NCI-H2171 (cell line): ENCODE results near the gene ADAMTS18.
"Not testable (repeated sequence)": the region's sequence is repeated elsewhere in the genome, so short reads cannot be mapped to it uniquely, and the experiment has no call there.

Source experiments
- DNase-seq: peaks from one replicate; lab custom pipeline; 2025; lab: John Stamatoyannopoulos, UW

The ADAMTS18 gene

DNA sequence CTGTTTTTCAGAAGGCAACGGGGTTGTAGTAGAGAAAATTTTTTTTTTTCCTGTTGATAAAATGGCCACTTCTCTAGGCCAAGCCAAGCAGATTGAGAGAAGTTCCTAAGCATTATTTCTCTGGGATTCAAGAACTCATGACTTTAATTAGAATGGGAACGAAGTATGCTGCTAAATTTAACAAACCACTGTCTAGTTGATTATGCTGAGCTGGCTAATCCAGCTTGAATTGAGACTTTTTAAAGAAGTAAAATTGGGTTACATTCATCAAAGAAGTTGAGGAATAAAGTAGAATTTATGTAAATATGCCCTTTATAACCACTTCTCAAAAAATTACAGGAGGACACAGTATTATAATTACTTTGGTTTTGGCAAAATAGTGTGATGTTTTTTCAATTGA, 152.5 kb downstream of the ADAMTS18 start:
- DNase-seq: no peak

DNA sequence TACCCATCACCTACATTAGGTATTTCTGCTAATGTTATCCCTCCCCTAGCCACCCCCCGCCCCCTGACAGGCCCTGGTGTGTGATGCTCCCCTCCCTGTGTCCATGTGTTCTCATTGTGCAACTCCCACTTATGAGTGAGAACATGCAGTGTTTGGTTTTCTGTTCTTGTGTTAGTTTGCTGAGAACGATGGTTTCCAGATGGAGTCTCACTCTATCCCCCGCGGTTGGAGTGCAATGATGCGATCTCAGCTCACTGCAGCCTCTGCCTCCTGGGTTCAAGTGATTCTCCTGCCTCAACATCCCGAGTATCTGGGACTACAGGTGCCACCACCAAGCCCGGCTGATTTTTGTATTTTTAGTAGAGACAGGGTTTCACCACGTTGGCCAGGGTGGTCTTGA, 155.5 kb downstream of the ADAMTS18 start:
- DNase-seq: not testable (repeated sequence)

DNA sequence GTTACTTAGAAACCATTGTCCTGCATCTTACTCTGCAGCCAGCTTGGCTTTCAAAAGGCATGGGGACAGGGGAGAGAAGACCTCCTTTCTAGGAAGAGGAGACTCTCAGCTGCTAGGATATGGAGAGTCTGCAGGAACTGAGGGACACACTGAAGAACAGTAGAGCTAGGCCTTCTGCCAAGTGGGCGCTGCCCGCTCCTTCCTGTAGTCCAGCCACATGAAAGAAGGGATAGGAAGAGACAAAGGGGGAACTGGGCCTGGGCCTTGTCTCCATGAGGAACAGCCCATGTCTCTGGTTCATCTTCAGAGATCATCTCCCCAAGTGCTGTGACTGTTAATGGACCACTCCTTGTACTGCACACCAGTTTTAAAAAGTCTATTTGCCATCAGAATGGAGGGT, 157.3 kb downstream of the ADAMTS18 start:
- no peak for DNase-seq

DNA sequence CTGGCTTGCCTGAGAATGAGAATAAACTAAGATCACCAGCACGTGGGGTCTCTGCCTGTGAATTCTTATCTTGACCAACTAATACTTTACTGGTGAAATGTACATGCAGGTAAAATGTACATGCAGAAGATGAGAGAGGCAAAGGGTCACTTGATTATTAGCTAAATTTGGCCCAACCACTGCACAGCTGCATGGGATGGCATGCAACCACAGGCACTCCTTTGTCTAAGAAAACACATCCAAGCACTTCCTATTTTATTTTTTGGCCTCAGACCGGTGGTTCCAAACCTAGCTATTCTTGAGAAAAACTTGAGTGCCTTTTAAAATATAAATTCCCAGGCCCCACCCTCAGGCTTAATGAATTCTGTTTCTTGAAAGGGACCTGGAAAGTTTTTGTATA, 157.7 kb downstream of the ADAMTS18 start:
- DNase-seq: no peak

DNA sequence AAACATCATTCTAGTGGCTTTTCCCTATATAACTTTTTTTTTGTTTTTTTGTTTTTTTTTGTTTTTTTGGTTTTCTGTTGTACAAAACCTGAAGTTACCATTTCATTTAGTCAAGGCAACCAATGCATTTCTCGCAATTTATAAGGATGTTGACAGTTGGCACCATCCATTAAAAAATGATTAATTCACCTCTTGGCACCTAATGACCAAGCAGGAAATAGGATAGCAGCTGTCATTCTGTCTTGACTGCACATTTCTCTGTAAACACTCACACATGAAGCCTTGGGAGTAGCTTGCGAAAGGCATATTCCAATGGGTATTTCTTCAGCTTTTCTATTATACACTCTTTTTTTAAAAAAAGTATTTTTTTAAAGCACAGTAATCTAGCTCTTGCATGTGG, 158.2 kb downstream of the ADAMTS18 start:
- peak; percentile 37 for DNase-seq

DNA sequence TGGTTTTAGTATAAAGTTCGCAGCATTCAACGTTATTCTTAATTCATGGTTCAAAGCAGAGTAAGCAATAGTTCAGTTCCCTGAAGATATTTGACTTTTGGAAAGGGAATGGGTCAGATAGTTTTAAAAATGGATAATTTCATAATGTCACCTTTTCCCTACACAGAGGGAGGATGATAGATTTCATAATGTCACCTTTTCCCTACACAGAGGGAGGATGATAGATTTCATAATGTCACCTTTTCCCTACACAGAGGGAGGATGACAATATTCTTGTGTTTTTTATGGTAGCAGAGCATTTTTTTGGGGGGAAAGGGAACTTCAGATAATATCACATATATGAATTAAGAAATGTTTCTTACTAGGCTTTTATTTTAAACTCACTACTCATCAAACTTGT, 159.5 kb downstream of the ADAMTS18 start:
- not testable (repeated sequence) for DNase-seq

DNA sequence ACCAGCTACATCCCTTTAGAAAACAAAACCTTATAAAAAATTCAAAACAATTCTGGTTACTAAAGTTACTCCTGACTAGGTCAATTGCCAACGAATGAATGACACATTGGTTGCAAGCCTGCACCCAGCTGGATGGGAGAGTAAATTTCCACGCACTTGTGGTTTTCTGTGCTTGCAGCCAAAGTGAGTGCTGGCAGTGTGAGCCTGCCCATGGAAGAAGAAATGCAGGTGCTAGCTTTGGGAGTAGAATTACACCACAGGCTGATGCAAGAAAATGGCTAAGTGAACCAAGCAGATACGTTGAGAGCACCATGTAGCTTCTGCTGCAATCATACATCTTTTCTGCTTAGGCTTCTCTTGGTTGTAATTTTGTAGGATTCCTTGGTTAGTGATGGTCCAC, 161.0 kb downstream of the ADAMTS18 start:
- no peak for DNase-seq

DNA sequence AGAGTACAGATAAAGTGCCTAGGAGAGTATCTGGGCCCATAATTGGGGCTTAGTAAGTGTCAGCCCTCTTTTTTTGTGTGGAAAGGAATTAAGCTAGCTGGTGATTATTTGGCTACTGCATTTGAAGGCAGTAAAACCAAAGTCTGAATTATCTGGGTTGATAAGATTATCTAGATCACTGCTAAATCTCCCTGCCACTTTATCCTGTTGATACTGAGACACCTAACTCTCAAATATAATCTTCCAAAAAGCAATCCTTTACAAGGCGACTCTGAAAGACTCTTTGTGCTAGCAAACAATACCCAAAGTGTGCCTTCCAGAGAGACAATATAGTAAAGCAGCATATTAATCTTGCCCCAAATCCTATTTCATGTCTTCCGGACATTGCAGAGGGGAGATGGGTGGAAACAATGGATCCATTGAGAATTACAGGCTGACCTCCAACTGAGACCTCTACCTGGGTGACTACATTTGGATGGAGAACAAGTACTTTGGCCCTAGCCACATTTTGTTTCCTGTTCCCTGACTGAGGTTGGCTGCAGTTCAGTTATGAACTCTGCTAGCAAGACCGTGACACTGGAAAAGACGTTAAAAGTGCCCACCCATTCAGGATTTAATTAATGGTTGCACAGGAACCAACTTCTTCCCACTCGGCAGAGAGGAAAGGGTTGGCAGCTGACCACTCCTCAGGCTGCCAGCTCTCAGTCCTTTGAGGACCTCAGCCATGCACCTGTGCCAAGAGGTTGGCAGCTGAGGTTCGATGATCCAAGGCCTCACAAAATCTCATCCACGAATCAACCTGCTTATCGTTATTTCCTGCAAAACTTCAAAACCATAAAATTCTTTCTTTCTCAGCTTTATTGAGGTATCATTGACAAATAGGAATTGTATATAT, 163.1 kb downstream of the ADAMTS18 start:
- DNase-seq: no peak

DNA sequence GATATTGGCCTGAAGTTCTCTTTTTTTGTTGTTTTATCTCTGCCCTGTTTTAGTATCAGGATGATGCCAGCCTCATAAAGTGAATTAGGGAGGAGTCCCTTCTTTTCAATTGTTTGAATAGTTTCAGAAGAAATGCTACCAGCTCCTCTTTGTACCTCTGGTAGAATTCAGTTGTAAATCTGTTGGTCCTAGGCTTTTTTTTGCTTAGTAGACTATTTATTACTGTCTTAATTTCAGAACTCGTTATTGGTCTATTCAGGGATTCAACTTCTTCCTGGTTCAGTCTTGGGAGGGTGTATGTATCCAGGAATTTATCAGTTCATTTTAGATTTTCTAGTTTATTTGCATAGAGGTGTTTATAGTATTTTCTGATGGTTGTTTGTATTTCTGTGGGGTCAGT, 168.6 kb downstream of the ADAMTS18 start:
- not testable (repeated sequence) for DNase-seq

DNA sequence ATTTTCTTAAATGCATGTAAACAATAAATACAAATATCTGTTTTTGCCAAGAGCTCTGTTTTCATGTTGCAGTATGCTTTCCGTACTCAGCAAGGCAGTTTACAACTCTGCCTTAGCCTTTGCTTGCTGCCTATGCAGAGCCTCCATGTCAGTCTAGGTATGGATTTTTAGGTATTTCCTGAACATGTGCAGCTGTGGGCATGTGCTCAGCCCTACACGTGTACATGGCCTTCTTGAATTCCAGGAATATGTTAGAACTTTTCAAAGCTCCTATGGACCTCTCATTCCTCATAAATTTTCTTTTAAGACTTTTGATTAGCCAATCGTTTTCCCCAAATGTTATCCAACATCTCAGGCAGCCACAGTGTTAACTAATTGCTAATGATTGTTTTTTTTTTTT, 171.9 kb downstream of the ADAMTS18 start:
- no peak for DNase-seq

DNA sequence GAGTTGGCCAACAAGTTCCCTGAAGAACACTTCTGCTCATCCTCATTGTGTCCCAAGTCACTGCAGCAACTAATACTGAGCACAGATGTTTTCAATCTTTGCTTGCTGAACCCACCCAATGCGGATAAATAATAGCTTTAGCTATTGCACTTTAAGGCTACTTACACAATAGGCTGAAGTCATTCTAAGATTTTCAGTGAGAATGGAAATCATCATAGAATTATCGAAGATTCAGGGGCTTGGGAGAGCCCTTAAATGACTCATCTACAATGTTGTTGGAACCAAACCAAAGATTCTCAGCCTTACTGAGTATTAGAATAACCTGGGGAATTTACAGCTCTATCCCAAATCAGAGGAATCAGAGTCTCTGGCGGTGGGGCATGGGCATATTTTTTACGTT, 184.4 kb downstream of the ADAMTS18 start:
- no peak for DNase-seq

DNA sequence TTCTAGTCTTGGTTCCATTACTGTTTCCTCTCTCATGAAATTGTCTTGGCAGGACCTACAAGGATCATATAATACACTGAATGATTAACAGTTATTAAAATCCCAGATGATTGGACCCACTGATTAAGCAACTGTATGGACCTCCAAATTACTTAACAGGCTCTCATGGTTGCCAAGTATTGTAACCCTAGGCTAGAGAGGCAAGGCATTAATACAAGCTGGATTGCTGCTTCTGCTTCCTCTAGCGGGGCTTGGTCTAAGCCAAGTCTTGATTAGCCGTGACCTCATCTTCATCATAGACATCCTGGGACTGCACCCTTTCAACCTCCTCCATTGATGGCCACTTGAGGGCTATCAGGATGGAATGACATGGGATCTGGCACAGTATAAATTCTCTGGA, 188.7 kb downstream of the ADAMTS18 start:
- no peak for DNase-seq

DNA sequence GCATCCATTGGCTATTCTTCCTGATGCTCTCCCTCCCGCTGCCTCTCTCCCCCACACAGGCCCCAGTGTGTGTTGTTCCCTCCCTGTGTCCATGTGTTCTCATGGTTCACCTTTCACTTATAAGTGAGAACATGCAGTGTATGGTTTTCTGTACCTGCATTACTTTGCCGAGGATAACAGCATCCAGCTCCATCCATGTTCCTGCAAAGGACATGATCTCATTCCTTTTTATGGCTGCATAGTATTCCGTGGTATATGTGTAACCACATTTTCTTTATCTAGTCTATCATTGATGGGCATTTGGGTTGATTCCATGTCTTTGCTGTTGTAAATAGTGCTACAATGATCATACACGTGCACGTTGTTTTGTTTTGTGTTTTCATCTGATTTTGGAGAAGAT, 192.4 kb downstream of the ADAMTS18 start:
- not testable (repeated sequence) for DNase-seq

DNA sequence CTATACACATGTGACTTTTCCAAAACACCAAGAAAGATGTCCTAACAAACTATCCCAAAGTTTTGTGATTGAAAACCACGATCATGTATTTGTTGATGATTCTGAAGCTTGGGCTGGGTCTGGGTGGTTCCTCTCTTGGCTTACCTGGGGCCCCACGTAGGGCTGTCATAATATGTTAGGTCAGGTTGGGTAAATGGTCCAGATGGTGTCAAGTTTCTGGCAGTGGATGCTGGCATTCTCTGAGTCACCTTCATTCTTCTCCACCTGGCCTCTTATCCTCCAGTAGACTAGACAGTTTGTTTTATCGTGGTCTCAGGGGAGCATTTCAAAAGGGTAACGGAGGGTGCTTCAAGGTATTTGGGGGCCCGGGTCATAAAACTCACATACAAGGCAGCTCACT, 196.2 kb downstream of the ADAMTS18 start:
- no peak for DNase-seq

DNA sequence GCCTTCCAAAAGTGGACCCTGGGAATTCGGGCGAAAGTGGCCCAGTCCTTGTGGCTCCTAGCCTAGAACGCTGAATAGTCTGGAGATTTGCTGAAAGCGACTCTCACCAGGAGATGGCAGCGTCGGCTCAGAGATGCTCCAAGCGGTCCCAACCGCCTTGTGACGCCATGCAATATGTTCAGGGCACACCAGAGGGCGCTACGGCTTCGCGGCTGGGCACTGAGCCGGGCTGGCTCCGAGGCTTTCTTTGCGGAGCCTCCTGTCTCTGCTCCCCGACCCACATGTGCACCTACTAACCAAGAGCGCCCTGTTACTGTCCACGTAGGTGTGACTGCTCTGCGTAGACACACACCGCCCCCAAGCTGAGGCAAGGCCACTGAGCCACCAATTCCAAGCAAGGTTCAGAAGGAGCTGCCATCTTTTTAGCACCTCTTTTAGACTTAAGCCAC, 198.7 kb downstream of the ADAMTS18 start:
- peak; percentile 84 for DNase-seq

DNA sequence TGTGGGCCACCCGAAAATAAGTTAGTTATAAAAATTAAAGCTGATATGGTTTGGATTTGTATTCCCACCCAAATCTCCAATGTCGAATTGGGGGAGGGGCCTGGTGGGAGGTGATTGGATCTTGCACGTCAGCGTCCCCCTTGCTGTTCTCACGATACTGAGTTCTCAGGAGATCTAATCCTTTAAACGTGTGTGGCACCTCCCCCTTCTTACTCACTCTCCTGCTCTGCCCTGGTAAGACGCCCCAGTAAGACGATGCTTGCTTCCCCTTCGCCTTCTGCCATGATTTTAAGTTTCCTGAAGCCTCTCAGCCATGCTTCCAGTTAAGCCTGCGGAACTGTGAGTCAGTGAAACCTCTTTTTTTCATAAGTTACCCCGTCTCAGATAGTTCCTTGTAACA, 200.2 kb downstream of the ADAMTS18 start:
- DNase-seq: peak; percentile 46

DNA sequence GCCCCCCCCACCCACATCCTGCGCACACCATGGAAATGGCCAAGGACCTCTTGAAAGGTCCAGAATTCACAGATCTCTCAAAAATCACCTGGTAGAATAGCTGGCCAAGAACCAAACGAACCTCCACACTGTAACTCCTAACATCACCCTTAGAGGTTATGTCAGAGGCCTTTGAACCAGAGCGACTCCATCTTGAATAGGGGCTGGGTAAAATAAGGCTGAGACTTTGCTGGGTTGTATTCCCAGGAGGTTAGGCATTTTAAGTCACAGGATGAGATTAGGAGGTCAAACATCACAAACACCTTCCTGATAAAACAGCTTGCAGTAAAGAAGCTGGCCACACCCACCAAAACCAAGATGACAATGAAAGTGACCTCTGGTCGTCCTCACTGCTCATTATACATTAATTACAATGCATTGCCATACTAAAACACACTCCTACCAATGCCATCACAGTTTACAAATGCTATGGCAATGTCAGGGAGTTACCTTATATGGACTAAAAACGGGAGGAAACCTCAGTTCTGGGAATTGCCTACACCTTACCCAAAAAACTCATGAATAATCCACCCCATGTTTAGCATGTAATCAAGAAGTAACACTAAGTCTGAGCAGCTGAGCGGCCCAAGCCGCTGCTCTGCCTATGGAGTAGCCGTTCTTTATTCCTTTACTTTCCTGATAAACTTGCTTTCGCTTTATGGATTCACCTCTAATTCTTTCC, 200.9 kb downstream of the ADAMTS18 start:
- no peak for DNase-seq
